HFF-Myc (cell line): ENCODE results near the gene FUT3.
"Not testable (repeated sequence)": the region's sequence is repeated elsewhere in the genome, so short reads cannot be mapped to it uniquely, and the experiment has no call there.

Source experiments
- DNase-seq: peaks from one replicate; pipeline ENCODE4 v3.0.0-alpha.2; 2011; ENCODE audit warnings: low read depth; ENCODE audit errors: extremely low read depth
- H3K4me3 ChIP-seq: replicated peaks from 2 replicates; pipeline ENCODE4 v1.5.1; 2011; ENCODE audit warnings: low read depth, mild to moderate bottlenecking, control low read depth, low read length
- CTCF ChIP-seq: IDR thresholded peaks from 2 replicates; pipeline ENCODE4 v1.5.1; 2012; ENCODE audit warnings: mild to moderate bottlenecking, low read depth, low read length, control low read depth; ENCODE audit errors: missing control alignments

FUT3 gene

GRCh38 chr19:5857203-5858081 is 6.2 kb upstream of the FUT3 start:
- H3K4me3 ChIP-seq: no peak overlapping the region
- no peak for DNase-seq
- TF ChIP-seq CTCF: no peak

DNA sequence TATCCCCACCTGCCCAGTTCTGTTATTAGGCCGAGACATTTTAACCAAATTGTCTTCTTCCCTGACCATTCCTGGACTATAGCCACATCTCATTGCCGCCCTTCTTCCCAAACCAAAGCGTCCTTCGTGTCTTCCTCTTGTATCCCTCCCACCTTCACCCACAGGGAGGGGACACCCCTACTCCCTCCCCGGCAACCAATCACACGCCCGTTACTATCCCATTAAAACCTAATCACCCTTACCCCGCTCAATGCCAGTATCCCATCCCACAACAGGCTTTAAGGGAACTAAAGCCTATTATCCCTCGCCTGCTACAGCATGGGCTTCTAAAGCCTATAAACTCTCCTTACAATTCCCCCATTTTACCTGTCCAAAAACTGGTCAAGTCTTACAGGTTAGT is 3.9 kb upstream of the FUT3 start:
- not testable (repeated sequence) for DNase-seq, H3K4me3 ChIP-seq

GRCh38 chr19:5854121-5854520 is 2.9 kb upstream of the FUT3 start:
- H3K4me3 ChIP-seq, DNase-seq: not testable (repeated sequence)

DNA sequence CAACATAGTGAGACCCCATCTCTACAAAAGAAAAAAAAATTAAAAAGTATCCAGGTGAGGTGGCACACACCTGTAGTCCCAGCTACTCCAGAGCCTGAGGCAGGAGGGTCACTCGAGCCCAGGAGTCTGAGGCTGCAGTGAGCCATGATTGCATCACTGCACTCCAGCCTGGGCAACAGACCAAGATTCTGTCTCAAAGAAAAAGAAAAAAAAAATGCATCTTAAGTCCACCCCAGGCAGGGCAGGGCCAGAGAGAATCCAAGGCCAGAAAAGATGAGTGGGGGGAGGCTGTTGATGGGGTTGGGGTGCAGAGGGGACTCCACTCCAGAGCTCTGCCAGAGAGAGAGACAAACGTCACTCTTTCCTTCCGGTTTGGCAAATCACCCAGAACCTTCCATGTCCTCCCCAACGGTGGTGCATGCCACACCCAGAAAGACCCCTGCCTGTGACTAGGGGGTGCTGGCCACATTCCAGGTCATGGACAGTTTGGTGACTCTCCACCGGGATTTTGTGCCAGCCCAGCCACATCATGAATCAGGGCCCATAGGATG is 431 bp downstream of the FUT3 start:
- DNase-seq: no peak
- H3K4me3 ChIP-seq: no peak overlapping the region
- TF ChIP-seq CTCF: no peak

- DNase-seq: no peak
- no peak for TF ChIP-seq CTCF
- H3K4me3 ChIP-seq: no peak overlapping the region
These were observed 1.1 kb downstream of the FUT3 start for GRCh38 chr19:5850189-5850588.

GRCh38 chr19:5848621-5849020 is 2.6 kb downstream of the FUT3 start:
- DNase-seq, H3K4me3 ChIP-seq: not testable (repeated sequence)

- not testable (repeated sequence) for H3K4me3 ChIP-seq, DNase-seq
These were observed 3.4 kb downstream of the FUT3 start for GRCh38 chr19:5847846-5848245.

GRCh38 chr19:5844456-5845433 is 6.5 kb downstream of the FUT3 start:
- H3K4me3 ChIP-seq: no peak overlapping the region
- DNase-seq: no peak
- TF ChIP-seq CTCF: no peak
